OCI-M2 (cell line): ENCODE data around the gene UBN1.

ENCODE experiments used
- DNase-seq: peaks from one replicate; lab custom pipeline; 2025; ENCODE audit not compliant: unreplicated experiment; lab: John Stamatoyannopoulos, UW

UBN1 gene

DNA sequence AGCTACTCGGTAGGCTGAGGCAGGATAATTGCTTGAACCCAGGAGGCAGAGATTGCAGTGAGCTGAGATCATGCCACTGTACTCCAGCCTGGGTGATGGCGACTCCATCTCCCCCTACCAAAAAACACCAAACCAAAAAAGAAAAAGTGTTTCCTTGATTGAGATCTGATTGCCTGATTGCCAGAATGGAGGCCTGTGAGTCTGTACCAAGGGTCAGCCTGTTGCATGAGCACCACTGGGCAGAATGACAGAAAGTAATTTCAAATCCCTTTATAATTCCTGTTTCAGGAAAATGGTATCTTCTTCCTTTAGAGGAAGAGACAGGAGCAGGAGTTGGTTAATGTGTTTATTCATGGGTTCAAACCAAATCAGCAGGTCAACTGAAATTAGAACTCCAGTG lies 8.5 kb downstream of the UBN1 start:
- DNase-seq: no peak

DNA sequence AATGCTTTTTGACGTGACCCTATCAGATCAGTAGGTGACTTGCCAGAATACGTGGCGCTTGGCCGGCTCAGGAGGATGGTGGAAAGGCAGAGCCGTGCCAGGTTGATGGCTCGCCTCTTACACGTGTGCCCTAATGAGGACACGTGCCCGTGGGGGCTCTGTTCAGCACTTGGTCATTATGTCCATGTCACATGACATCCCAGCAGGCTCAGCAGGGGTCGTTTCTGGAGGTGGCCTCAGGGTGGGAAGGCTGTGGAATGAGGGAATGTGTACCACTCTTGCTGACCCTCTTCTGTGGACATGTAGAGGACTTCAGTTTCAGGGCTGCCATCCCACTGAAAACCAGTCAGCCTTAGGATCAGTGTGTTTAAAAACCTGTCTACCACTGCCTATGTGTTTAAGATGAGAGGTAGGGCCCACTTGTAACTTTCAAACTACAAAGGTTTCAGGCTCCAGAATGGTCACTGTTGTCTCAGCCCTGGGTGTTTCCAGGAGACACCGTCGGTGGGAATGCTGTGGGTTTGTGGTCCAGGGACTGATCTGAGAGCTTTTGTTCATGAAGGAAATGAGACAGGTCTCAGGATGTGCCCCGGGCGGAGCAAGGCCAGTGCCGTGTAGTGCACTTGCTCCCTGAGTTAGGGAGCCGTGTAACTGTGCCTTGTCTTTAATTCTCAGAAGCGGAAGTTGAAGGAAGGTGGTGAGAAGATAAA lies 12.1 kb downstream of the UBN1 start:
- no peak for DNase-seq

DNA sequence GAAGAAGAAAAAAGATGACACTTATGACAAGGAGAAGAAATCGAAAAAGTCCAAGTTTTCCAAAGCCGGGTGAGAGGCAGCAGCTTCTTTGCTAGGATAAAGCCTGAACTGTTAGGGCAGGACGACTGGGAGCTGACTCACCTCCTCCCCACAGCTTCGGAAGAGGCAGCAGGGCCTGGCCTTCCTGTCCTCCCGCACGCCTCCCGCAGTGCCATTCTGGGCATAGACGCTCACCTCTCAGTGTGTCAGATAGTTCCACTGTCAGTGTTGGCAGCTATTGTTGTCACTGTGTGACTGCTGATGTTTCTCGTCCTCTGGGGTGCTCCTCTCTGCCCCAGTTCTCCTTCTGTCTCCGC lies 12.6 kb downstream of the UBN1 start:
- DNase-seq: no peak

DNA sequence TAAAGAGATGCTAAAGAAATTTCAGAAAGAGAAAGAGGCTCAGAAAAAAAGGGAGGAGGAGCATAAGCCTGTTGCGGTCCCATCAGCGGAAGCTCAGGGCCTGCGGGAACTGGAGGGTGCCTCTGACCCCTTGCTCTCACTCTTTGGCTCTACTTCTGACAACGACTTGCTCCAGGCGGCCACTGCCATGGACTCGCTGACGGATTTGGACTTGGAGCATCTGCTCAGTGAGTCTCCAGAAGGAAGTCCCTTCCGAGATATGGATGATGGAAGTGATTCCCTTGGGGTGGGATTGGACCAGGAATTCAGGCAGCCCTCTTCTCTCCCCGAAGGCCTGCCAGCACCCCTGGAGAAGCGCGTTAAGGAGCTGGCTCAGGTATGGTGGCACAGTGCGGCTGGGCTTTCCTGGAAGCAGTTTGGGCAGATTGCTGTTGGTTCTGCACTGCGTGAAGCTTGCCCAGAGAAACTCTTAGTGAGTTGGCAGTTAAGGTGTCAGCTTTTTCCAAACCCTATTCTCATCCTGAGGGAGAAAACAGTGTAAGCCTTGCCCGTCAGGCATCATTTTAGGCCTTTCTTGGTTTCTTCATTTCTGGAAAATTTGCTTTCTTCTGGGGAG lies 13.6 kb downstream of the UBN1 start:
- DNase-seq: no peak

DNA sequence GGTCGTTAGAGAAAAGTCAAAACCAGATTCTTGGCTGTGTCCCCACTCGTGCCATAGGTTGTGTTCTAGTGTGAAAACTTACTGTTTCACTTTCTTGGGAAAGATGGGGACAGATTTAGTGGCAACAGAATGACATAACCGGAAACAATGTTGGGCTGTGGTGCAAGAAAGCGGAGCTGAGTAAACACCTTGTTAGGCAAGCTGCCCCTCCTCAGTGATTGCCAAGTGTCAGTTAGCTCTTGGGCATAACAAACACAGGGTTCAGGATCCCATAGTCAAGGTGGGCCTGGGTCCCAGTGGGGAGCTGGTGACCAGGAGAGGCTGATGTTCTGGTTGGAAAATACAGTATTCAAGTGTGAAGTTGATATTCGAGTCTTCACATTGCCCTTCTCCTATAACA lies 15.4 kb downstream of the UBN1 start:
- no peak for DNase-seq

DNA sequence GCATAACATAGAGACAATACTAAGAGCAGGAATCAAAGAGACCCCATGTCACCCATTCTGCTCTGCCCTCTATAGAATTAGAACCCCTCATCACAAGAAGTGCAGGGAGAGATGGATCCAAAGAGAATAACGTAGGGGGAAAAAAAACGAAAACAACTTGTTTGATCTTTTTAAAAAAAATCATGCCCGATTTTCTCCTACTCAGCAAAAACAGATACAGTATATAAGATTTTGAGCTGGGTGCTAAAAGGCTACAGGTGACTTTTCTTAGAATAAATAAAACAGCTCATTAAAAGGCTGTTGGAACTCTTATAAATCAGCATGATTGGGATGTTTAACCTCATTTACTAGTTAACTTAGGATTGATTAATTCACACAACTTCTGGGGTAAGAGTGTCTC lies 17.4 kb downstream of the UBN1 start:
- no peak for DNase-seq

DNA sequence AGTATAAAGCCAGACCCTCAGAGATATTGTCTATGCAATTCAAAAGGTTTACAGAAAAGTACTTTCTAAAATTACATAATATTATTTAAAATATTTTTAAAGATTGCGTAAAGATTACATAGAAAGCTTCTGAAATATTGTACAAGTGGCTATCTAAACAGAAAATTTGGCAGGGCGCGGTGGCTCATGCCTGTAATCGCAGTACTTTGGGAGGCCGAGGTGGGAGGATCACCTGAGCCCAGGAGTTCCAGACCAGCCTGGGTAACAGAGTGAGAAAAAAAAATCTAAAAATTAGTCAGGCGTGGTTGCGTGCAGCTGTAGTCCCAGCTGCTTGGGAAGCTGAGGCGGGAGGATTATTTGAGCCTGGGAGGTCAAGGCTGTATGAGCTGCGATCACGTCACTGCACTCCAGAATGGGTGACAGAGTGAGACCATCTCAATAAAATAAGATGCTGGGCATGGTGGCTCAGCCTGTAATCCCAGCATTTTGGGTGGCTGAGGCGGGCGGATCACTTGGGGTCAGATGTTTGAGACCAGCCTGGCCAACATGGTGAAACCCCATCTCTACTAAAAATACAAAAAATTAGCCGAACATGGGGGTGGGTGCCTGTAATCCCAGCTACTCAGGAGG lies 18.1 kb downstream of the UBN1 start:
- no peak for DNase-seq

DNA sequence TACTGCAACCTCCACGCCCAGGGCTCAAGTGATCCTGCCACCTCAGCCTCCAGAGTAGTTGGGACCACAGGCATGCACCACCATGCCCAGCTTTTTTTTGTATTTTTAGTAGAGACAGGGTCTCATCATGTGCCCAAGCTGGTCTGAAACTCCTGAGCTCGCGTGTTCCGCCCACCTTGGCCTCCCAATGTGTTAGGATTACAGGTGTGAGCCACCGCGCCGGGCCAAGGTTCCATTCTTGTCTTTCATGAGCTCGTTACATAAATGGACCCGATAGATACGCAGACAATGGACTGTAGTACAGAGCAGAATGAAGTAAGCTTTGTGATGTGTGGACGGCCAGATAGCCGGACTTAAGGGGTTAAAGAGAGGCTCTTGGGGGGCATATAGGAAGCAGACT lies 19.3 kb downstream of the UBN1 start:
- DNase-seq: no peak

DNA sequence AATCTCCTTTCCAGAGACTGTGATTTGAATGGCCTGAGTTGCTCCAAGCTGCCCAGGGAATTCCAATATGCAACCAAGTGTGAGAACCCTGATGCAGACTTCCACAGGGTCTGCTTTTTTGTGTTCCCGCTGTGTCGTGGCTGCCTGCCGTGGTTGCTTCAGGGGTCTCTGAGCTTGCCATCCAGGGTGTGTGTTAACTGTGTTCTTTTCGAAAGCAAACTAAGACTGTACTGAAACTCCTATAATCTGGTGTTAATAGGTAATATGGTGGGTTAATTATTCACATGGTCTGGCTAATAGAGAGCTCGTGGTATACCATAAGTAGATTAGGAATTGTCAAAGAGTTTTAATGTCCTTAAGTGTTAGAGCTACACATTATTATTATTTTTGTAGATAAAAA lies 20.7 kb downstream of the UBN1 start:
- DNase-seq: no peak

DNA sequence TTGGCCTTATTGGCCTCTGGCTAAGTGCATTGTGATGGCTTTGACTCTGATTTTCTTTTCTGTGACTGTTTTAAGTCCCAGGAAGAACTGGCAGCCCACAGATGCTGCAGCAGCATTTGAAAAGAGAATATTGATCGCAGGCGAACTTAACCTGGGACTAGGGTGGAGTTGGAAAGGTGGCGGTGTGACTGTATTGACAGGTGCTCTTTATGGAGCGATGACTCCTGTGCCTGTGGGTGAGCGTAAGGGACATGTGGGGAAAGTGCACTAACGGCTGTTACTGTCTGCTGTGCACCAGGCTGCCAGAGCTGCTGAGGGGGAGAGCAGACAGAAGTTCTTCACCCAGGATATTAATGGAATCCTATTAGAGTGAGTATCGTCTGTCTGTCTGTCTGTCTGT lies 21.3 kb downstream of the UBN1 start:
- no peak for DNase-seq

DNA sequence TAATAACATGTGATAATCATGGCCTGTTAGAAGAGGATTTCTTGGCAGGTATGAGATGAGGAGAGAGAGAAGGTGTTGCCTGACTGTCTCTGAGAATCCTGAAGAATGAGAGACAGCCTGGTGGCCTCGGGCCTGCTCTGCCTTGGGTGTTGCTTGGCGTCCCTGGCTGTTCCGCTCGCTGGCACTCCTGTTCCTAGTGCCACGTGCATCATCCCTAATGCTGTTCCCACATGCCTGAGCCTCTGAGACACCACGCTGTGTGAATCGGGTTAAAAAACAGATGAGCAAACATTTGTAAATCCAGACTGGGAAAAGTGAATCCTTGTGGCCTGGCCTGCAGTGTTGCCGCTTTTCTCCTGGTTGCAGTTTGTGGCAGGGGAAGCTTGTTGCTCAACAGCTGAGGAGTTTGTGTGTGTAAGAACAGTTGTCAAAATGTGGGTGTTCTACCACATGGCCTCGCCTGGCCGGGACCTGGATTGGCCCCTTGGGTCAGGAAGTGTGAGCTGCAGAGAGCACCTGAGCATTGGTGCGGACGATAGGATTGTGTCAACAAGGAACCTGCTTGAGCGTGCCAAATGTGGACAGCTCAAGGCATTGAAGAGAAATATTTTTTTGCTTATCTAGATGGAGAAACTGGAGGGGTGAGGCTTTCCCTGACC lies 22.0 kb downstream of the UBN1 start:
- no peak for DNase-seq

DNA sequence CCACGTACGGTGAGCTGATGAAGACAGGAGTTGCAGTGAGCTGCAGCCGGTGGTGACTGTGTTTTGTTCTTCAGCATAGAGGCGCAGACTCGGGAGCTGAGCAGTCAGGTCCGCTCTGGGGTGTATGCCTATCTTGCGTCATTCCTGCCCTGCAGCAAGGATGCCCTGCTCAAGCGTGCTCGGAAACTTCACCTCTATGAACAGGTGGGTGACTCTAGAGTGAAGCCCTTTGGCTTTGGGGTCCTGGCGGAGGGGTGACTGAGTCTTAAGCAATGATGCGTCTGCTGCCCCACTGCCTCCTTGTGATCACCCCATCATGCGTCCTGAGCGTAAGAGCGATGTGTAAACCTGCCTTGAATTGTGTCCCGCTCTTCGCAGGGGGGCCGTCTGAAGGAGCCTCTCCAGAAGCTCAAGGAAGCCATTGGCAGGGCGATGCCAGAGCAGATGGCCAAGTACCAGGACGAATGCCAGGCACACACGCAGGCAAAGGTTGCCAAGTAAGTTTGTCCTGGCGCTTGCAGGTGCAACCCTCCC lies 22.9 kb downstream of the UBN1 start:
- no peak for DNase-seq

DNA sequence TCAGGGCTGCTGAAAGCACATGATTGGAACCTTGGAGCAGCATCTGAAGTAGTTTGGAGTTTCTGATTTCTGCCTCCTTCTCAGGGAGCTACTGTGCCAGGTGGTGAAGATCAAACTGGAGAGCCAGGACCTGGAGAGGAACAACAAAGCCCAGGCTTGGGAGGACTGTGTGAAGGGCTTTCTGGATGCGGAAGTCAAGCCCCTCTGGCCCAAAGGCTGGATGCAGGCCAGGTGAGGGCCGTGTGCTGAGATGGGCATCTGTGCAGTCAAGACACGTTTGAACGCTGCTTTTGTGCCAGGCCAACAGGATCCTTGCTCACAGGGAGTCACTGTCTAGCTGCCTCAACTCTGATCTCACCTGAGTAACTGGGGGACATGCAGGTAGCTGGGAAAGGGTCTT lies 23.8 kb downstream of the UBN1 start:
- DNase-seq: no peak

DNA sequence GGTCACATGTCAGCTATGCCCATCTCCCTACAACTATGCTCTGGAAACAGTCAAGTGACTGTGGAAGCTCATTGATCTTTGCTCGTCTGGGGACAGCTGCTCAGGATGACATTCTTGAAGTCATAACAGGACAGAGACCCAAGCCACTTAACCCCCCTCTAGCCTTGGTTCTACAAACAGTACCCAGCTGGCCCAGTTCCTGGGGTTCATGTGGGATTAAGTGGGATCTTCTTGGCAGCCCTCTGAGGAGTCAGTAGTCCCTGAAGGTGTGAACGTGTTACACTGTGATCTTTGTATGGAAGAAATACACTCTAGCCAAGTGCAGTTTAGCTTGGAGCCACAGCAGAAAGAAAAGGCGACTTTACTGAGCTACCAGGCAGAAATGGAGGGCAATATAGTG lies 25.8 kb downstream of the UBN1 start:
- DNase-seq: no peak

DNA sequence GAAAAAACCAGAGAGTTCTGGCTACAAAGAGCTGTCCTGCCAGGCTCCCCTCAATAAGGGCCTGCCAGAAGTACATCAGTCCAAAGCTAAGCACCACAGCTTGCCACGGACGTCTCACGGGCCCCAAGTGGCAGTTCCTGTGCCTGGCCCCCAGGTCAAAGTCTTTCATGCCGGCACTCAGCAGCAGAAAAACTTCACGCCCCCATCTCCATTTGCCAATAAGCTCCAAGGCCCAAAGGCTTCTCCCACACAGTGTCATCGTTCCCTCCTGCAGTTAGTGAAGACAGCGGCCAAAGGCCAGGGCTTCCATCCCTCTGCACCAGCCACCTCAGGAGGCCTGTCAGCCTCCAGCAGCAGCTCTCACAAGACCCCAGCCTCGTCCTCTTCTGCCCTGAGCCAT lies 27.4 kb downstream of the UBN1 start:
- DNase-seq: no peak

DNA sequence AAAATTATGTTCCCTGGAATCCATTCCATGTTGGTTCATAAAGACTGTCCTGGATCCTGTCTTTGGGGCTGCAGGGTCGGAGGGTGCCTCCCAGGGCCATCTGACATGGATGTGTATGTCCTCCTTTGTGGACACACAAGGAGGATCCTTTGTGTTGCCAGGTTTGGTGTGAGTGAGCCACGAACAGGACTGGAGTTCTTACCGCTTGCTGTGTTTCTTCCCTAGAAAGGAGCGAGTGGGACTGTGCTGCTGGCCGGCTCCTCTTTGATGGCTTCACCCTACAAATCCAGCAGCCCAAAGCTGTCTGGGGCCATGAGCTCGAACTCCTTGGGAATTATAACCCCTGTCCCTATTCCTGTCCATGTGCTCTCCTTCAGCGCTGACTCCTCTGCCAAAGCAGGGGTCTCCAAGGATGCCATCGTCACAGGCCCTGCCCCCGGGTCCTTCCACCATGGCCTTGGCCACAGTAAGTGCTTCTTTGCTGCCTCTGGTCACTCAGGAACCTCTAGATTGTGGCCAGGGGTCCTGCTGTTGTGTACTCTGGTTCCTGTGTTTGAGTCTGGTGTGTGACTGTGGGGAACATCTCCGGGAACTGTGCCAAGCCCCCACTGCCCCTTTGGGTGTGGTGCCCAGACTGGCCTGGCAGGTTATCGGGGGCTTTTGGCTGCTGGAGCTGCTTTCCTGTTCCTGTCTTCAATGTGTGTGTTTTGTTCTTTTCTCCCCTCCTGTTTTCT lies 29.5 kb downstream of the UBN1 start:
- no peak for DNase-seq

DNA sequence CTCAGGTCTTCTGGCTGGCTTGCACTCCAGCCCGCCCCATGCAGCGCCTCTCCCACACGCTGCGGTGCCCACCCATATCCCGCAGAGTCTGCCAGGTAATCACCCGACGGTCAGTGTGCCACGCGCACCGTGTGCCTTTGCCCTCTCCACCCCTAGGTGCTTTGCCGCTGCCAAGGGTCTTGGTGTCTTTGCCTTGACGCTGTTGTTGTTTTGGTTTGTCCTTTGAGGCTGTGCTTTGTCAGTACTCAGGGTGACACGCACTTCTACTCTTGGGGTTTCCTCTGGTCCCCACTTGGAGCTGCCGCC lies 30.1 kb downstream of the UBN1 start:
- DNase-seq: no peak

DNA sequence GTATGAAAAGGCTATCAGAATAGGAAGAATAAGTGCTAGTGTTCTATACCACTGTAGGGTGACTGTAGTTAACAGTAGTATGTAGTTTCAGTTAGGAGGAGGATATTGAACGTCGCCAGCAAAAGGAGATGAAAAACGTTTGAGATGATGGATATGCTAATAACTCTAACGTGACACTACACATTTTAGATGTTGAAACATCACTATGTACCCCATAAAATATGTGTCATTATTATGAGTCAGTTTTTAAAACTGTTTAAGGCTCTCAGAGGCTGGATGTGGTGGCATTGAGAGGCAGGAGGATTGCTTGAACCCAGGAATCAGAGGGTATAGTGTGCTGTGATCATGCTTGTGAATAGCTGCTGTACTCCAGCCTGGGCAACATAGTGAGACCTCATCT lies 31.8 kb downstream of the UBN1 start:
- DNase-seq: no peak

DNA sequence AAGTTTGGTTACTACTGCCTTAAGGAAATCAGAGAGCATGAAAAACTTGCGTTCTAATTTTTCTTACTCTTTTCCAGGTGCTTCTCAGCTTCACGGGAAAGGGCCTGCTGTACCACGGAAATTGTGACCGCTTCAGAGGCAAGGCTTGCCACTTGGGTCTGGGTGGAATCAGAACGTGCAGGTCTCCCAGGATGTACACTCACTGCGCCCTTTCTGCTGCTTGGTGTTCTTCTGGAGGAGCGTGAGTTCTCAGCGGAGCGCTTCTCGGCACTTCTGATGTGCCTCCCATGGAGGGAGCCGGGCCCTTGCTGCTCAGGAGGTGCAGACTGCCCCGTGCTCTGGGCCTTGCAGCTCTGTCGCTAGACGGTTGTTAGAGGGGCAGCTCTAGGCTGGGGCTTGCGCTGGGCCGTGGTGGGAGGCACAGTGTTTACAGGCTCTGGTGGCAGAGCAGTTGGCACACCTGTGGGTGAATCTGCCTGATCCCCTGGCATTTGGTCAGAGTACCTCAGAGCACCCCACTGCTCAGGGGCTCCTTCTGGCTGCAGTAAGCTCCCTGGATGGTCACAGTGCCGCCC lies 32.8 kb downstream of the UBN1 start:
- no peak for DNase-seq

DNA sequence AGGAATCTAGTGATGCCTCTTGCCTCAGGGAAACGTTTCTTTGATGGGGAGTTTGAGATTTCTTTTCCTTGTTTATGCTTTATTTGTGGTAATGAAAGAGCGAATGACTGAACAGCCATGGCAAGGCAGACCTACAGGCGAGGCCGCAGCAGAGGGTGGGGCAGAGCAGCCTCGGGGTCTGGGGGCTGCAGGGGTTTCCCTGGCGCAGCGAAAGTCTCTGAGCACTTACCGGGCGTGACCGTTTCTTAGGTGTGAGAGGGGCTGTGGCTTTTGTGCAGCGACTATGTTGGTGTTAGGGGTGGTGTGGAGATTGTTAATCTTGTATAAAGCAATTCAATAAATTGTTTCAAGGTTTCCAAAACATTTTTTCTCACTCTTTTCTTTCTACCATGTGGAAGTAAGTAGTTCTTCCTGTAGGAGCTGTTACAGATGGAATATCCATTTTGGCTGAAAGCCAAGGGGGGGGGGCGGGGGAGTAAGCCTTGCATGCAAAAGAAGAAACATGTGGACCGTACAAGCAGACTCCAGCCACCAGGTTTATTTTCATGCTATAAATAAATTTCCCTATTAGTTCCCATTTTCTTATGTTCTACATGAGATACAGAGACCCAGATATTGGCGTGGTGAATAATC lies 34.8 kb downstream of the UBN1 start:
- no peak for DNase-seq
